ENCODE results near the gene SPAG9.
"Not testable (repeated sequence)": the region's sequence is repeated elsewhere in the genome, so short reads cannot be mapped to it uniquely, and the experiment has no call there.

SPAG9 gene

GRCh38 chr17:51132964-51133319 lies 12.3 kb upstream of the SPAG9 start:
- DNase-seq (ENCODE audit: low spot score), result no peak

DNA sequence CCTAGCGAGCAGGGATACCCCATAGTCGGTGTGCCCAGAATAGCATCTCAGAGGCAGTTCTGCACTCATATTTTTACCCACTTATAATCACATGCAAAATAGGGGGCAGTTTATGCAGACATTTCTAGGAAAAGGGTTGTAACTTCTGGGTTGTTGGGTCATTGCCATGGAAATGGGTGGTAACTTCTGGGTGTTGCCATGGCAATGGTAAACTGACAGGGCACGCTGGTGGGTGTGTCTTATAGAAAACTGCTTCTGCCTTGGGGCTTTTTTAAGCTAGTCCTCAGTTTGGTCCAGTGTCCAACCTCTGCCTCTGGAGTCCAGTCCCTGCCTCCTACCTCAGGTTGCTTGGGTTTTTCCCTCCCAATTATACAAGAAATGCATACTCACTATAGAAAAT lies 7.4 kb upstream of the SPAG9 start:
- peak; percentile 37 for DNase-seq (ENCODE audit: low spot score)

DNA sequence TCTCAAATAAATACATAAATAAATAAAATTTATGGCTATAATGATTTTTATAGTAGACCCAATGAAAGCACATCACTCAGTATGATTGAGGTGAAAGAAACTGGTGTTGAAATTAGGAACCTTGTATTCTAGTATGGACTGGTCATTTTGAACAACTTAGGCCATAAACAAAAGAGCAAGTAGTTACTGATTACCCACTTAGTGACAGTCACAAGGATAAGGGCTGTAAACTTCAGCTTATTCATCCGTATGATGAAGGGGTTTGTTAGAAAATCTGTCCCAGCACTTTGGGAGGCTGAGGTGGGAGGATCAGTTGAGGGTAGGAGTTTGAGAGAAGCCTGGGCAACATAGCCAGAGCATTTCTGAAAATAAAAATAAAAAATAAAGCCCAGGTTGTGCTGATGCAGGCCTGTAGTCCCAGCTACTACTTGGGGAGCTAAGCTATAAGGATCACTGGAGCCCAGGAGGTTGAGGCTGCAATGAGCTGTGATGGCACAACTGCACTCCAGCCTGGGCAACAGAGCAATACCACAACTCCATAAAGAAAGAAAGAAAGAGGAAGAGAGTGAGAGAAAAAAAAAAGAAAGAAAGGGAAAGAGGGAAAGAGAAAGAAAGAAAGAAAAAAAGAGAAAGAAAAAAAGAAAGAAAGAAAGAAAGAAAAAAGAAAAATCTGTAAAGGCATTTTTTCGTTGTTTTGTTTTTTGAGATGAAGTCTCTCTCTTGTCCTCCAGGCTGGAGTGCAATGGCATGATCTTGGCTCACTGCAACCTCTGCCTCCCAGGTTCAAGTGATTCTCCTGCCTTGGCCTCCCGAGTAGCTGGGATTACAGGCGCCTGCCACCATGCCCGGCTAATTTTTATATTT lies 4.2 kb upstream of the SPAG9 start:
- no peak for DNase-seq (ENCODE audit: low spot score)

DNA sequence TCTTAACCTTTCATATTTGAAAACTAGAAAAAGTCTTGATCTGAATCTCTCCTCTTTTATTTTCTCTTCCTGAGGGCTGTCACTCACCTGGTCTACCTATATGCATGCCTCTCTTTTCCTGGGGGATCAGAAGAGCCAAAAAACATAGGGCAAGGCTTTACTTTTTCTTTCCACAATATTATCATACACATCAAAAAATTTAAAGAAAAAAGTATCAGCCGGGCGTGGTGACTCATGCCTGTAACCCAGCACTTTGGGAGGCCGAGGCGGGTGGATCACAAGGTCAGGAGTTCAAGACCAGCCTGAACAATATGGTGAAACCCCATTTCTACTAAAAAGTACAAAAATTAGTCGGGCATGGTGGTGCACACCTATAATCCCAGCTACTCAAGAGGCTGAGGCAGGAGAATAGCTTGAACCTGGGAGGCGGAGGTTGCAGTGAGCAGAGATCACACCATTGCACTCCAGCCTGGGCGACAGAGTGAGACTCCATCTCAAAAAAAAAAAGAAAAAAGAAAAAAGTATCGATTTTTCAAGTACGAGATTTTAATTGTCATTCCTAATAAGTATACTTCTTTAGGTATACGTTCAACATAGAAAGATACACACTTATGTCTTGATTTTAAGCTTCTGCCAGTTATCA lies 1.9 kb upstream of the SPAG9 start:
- DNase-seq (ENCODE audit: low spot score), result not testable (repeated sequence)

GRCh38 chr17:51121620-51122472 lies 1.2 kb upstream of the SPAG9 start:
- peak; percentile 81 for DNase-seq (ENCODE audit: low spot score)

DNA sequence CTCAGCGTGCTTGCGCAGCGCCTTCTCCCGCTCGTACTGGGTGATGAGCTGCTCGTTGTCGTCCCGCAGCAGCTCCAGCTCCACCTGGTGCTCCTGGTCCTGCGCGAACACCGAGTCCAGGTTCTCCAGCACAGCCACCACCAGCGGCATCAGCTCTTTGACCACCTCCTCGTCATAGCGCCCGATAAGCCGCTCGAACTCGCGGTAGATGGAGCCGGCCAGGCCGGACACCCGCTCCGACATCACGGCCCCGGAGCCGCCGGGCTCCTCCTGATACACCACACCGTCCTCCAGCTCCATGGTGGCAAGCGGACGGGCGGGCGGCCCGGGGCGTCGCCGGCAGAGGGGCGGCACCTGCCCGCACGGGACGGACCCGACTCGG lies 320 bp downstream of the SPAG9 start:
- peak; percentile 39 for DNase-seq (ENCODE audit: low spot score)

GRCh38 chr17:51119415-51120356 lies 982 bp downstream of the SPAG9 start:
- DNase-seq (ENCODE audit: low spot score), result peak; percentile 9

DNA sequence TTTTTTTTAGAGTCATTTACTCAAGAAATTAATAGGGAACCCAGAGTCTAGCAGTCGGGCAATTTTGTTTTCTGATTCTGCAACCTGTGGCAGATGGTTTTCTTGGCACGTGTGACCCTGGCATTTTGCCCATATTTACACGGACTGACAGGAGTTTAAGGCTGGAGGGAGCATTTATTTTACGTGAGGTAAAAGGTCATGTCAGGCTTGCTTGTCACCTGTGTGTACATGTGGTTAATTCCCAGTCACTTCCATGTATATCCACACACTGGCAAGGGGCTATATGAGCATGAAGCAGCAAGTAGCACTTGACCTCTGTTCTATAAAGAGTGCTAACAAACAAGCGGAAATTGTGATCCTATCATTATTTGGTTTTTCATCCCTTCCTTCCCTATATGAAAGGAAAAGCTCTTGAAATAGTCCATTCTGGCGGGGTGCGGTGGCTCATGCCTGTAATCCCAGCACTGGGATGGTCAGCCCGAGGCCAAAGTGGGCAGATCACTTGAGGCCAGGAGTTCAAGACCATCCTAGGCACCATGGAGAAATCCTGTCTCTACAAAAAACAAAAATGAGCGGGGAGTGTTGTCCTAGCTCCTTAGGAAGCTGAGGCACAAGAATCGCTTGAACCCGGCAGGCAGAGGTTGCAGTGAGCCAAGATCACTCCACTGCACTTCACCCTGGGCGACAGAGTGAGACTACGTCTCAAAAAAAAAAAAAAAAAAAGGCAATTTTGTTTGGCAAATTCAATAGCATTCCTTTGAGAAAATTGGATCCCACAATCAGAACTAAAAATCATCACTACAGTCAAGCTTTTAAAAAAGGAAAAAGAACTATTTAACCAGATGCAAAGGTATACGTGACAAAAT lies 2.1 kb downstream of the SPAG9 start:
- no peak for DNase-seq (ENCODE audit: low spot score)

DNA sequence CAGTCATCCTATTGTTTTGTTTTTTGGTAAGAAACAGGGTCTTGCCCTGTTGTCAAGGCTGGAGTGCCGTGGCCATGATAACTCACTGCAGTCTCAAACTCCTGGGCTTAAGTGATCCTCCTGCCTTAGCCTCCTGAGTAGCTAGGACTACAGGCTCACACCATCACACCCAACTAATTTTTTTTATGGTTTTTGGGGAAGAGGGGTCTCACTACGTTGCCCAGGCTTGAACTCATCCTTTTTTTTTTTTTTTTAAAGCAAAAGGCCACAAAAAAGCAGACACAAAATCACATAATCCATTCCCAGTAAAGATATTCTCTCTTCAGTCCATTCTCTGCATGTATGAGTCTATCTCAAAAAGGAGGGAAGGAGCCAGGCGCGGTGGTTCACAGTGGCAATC lies 5.5 kb downstream of the SPAG9 start:
- DNase-seq (ENCODE audit: low spot score), result no peak

- not testable (repeated sequence) for DNase-seq (ENCODE audit: low spot score)
Observed at GRCh38 chr17:51112303-51113222, 8.1 kb downstream of the SPAG9 start.

- no peak for DNase-seq (ENCODE audit: low spot score)
Observed at GRCh38 chr17:51107778-51108177, 12.9 kb downstream of the SPAG9 start.

DNA sequence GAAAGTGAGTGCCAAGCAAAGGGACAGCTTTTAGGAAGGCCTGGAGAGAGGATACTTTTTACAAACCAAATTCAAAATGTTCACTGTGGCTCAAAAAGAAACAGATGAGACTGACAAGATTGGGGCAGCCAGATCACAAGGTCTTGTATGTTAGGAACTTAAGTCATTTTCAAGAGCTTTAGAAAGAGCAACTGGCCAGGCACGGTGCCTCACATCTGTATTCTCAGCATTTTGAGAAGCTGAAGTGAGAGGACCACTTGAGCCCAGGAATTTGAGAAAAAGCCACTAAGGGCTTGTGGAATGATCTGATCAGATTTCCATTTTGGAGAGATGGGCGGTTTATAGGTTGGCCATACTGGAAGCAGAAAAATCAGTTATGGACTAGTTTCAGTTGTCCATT lies 17.2 kb downstream of the SPAG9 start:
- no peak for DNase-seq (ENCODE audit: low spot score)

DNA sequence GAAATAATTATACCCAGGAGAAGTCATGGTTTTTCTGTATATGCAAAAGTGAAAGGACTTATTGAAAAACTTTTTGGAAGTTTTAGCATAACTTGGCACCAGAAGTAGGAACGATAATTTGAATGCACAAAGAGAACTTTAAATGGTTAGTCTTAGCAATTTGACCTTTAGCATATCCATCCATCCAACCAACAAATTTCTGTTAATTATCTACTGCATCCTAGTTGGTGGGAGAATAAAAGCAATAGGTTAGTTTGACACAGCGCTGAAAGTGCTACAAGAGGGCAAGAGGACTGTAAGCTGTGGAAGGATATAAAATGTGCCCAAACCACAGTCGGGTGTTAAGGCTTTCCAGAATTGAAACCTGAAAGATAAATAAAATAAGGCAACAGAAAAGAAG lies 17.6 kb downstream of the SPAG9 start:
- no peak for DNase-seq (ENCODE audit: low spot score)

- DNase-seq (ENCODE audit: low spot score), result no peak
Observed at GRCh38 chr17:51097708-51098446, 22.8 kb downstream of the SPAG9 start.

GRCh38 chr17:51091635-51092034 lies 29.0 kb downstream of the SPAG9 start:
- DNase-seq (ENCODE audit: low spot score), result no peak

DNA sequence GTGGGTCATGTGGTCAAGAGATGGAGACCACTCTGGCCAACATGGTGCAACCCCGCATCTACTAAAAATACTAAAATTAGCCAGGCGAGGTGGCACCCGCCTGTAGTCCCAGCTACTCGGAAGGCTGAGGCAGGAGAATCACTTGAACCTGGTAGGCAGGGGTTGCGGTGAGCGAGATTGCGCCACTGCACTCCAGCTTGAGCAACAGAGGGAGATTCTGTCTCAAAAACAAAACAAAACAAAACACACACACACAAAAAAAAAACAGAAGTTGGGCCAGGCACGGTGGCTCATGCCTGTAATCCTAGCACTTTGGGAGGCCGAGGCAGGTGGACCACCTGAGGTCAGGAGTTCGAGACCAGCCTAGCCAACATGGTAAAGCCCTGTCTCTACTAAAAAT lies 31.8 kb downstream of the SPAG9 start:
- DNase-seq (ENCODE audit: low spot score), result not testable (repeated sequence)

DNA sequence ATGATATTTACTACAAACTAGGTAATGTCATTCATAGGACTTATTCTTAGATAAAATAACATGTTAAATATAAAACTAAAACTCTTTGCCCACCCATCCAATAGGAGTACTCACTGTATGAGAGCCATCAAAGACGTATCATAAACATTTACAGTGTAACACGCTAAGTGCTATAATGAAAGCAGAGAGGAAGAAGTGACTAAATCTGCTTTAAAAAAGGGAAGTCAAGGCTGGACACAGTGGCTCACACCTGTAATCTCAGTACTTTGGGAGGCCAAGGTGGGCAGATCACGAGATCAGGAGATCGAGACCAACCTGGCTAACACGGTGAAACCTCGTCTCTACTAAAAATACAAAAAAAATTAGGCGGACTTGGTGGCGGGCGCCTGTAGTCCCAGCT lies 32.4 kb downstream of the SPAG9 start:
- DNase-seq (ENCODE audit: low spot score), result no peak

DNA sequence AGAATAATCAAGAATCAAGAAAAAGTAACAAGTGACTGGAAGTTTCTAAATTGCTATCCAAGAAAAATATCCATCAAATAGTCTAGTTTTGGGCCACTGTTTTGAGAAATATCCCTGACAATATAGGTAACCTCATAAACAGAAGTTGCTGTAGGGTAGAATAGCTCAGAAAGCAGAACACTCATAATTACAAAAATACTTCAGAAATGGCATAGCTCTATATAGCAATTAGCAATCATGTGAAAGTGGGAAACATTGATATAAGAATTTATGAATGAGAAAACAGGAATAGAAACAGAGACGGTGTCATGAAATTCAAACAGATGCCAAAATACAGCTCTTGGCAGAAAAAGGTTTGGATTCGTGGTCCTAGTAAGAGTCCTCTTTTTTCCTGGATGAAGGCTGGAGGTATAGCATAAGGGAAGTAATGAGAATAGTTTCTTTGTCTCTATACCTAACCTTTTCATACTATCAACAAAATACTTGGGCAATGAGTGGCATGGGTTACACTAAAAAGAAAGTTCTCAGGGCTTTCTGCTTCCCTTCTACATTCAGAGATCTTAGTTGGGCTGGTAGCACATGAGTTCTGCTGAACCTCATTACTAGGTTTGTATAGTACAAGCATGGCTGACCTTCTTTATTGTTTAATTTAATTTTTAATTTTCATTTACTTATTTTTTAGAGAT lies 33.5 kb downstream of the SPAG9 start:
- DNase-seq (ENCODE audit: low spot score), result no peak
